Activated naive CD4-positive, alpha-beta T cell treated with anti-CD3 and anti-CD28 coated beads, Interleukin-2, amount 50 U/mL, for 24 hours (primary cell): ENCODE measurements around the gene MYADML2.
A peak's percentile ranks its signal among the peaks of the same experiment; 100 is the strongest.

ENCODE experiments used
- H3K27ac Mint-ChIP-seq: one replicate; pipeline ENCODE4 v1.8.0; 2021; ENCODE audit warnings: mild to moderate bottlenecking, mixed read lengths
- H3K27me3 Mint-ChIP-seq: one replicate; pipeline ENCODE4 v1.8.0; 2021; ENCODE audit warnings: mixed read lengths
- H3K36me3 Mint-ChIP-seq: one replicate; pipeline ENCODE4 v1.8.0; 2021; ENCODE audit warnings: mixed read lengths
- H3K4me1 Mint-ChIP-seq: one replicate; pipeline ENCODE4 v1.8.0; 2021; ENCODE audit warnings: mixed read lengths
- H3K4me3 Mint-ChIP-seq: one replicate; pipeline ENCODE4 v1.8.0; 2021; ENCODE audit warnings: mild to moderate bottlenecking, mixed read lengths
- H3K9me3 Mint-ChIP-seq: one replicate; pipeline ENCODE4 v1.8.0; 2021; ENCODE audit warnings: mixed read lengths

The MYADML2 gene

GRCh38 chr17:81890447-81891302, 56.4 kb downstream of the MYADML2 start:
- Mint-ChIP-seq H3K4me1 (peaks cover 18% of the 10 kb centered on the region), H3K4me3 (peak overlapping the region; percentile 89), H3K9me3 (no peaks in the 10 kb centered on the region), H3K27ac (peak overlapping the region; percentile 94), H3K27me3 (no peaks in the 10 kb centered on the region), H3K36me3 (peaks cover 15% of the 10 kb centered on the region)
